ENCODE results near the gene KNOP1. TPM values are rescaled to one million over a fixed set of nuclear protein-coding genes. Genes with fewer than 3 reads are reported as not detected.

KNOP1 gene
- polyA plus RNA-seq, 1 experiment = 5.0 TPM

DNA sequence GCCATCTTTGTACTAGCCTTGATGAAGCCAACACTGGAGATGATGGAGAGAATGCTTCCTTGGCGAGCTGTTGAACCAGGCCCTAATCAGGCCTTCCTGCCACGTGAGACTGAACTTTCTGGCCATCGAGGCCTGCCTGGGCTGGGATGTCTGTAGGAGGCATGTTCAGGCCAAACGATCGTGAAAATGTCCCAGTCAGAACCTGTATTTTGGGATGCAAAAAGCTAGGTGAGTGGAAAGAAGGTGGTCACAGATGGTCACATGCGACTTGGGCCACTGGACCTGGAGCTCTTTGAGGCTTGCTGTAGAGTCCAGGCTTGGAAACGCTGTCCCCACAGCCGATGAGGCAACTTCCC is 12.9 kb downstream of the KNOP1 start:
- Histone ChIP-seq H3K27me3 (ENCODE audit: control insufficient read depth, insufficient read depth, low read length) (no peaks in the 10 kb centered on the region), H3K36me3 (ENCODE audit: control insufficient read depth, insufficient read depth, low read length) (peaks cover 4% of the 10 kb centered on the region), H3K4me3 (ENCODE audit: low read depth, low read length) (no peak overlapping the region)
- POLR2A ChIA-PET = no interaction called here
- DNase-seq (ENCODE audit: low read depth) = no peak
- CTCF ChIA-PET = interaction anchor here (1.0 to 1.6 kb wide), 2 partner anchors 9 to 13 kb away, joined by 3 to 4 read pairs; partner anchors contain the start of genes IQCK and KNOP1
- TF ChIP-seq, protein P1, sequence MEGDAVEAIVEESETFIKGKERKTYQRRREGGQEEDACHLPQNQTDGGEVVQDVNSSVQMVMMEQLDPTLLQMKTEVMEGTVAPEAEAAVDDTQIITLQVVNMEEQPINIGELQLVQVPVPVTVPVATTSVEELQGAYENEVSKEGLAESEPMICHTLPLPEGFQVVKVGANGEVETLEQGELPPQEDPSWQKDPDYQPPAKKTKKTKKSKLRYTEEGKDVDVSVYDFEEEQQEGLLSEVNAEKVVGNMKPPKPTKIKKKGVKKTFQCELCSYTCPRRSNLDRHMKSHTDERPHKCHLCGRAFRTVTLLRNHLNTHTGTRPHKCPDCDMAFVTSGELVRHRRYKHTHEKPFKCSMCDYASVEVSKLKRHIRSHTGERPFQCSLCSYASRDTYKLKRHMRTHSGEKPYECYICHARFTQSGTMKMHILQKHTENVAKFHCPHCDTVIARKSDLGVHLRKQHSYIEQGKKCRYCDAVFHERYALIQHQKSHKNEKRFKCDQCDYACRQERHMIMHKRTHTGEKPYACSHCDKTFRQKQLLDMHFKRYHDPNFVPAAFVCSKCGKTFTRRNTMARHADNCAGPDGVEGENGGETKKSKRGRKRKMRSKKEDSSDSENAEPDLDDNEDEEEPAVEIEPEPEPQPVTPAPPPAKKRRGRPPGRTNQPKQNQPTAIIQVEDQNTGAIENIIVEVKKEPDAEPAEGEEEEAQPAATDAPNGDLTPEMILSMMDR (IDR thresholded peaks at IDR 0.05; ENCODE audit: insufficient read depth, low read depth, low read length) = no peak

- TF ChIP-seq, protein P1 (IDR thresholded peaks at IDR 0.05; ENCODE audit: insufficient read depth, low read depth, low read length) = no peak
- no peak for DNase-seq (ENCODE audit: low read depth)
- no peak overlapping the region for H3K4me3 ChIP-seq (ENCODE audit: low read depth, low read length)
- H3K27me3 ChIP-seq (ENCODE audit: control insufficient read depth, insufficient read depth, low read length) = no peaks in the 10 kb centered on the region
- H3K36me3 ChIP-seq (ENCODE audit: control insufficient read depth, insufficient read depth, low read length) = peaks cover 4% of the 10 kb centered on the region; the same call in 1 of the 2 replicates
- CTCF ChIA-PET = interaction anchor here (1.0 to 1.6 kb wide), 2 partner anchors 8 to 14 kb away, joined by 3 to 4 read pairs; partner anchors contain the start of genes IQCK and KNOP1
- POLR2A ChIA-PET = no interaction called here
Measured at GRCh38 chr16:19704321-19705145, 13.5 kb downstream of the KNOP1 start.

GRCh38 chr16:19703172-19703889 is 14.7 kb downstream of the KNOP1 start:
- ChIA-PET POLR2A (no interaction called here), CTCF (interaction anchor here (0.7 kb wide), 1 partner anchor 130 kb away, joined by 4 read pairs; no protein-coding TSS in a partner anchor)
- Histone ChIP-seq H3K27me3 (ENCODE audit: control insufficient read depth, insufficient read depth, low read length) (no peaks in the 10 kb centered on the region), H3K36me3 (ENCODE audit: control insufficient read depth, insufficient read depth, low read length) (peaks cover 2% of the 10 kb centered on the region; the same call in 1 of the 2 replicates), H3K4me3 (ENCODE audit: low read depth, low read length) (no peak overlapping the region)
- TF ChIP-seq, protein P1 (IDR thresholded peaks at IDR 0.05; ENCODE audit: insufficient read depth, low read depth, low read length) = no peak
- no peak for DNase-seq (ENCODE audit: low read depth)

DNA sequence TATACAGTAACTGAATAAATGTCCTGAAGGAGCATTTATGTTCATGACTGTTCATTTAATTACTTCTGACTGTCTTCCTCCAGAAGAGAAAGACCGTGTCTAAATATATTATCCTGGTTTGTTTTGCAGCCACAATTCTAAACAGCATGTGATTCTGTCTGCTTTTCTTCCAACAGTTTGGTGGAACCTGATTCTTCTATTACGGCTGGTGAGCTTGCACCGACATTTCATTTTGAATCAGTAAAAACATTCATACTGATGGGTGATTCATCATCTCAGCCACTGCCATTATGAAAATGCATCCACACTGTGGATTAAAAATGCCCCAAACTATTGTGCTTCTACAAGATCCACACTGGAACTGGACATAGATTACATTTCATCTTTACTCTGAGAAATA is 16.9 kb downstream of the KNOP1 start:
- TF ChIP-seq, protein P1 (IDR thresholded peaks at IDR 0.05; ENCODE audit: insufficient read depth, low read depth, low read length) = no peak
- Histone ChIP-seq H3K36me3 (ENCODE audit: control insufficient read depth, insufficient read depth, low read length) (peaks cover 4% of the 10 kb centered on the region; the same call in 1 of the 2 replicates), H3K27me3 (ENCODE audit: control insufficient read depth, insufficient read depth, low read length) (no peaks in the 10 kb centered on the region), H3K4me3 (ENCODE audit: low read depth, low read length) (no peak overlapping the region)
- ChIA-PET CTCF (no interaction called here), POLR2A (no interaction called here)
- no peak for DNase-seq (ENCODE audit: low read depth)

- H3K36me3 ChIP-seq (ENCODE audit: control insufficient read depth, insufficient read depth, low read length) = peaks cover 1% of the 10 kb centered on the region; the same call in 1 of the 2 replicates
- DNase-seq (ENCODE audit: low read depth) = no peak
- TF ChIP-seq, protein P1 (IDR thresholded peaks at IDR 0.05; ENCODE audit: insufficient read depth, low read depth, low read length) = no peak
- H3K27me3 ChIP-seq (ENCODE audit: control insufficient read depth, insufficient read depth, low read length) = no peaks in the 10 kb centered on the region
- POLR2A ChIA-PET = interaction anchor here (0.6 kb wide), 1 partner anchor 34 kb away, joined by 18 read pairs; no protein-coding TSS in a partner anchor
- no peak overlapping the region for H3K4me3 ChIP-seq (ENCODE audit: low read depth, low read length)
- CTCF ChIA-PET = interaction anchor here (1.6 kb wide), 1 partner anchor 186 kb away, joined by 5 read pairs; no protein-coding TSS in a partner anchor
Measured at GRCh38 chr16:19700319-19700781, 17.7 kb downstream of the KNOP1 start.

Data from BJ (cell line).